Epithelial cell of prostate (primary cell): Measurements from ENCODE around the gene SERGEF.

Experiments
- DNase-seq: peaks from one replicate; pipeline ENCODE4 v3.0.0-alpha.2; 2011; ENCODE audit warnings: low read depth, low spot score
- H3K27ac ChIP-seq: fragments of 450-650 bp; 2 replicates; pipeline ENCODE4 v1.5.1; 2017; ENCODE audit warnings: mild to moderate bottlenecking

SERGEF gene

DNA sequence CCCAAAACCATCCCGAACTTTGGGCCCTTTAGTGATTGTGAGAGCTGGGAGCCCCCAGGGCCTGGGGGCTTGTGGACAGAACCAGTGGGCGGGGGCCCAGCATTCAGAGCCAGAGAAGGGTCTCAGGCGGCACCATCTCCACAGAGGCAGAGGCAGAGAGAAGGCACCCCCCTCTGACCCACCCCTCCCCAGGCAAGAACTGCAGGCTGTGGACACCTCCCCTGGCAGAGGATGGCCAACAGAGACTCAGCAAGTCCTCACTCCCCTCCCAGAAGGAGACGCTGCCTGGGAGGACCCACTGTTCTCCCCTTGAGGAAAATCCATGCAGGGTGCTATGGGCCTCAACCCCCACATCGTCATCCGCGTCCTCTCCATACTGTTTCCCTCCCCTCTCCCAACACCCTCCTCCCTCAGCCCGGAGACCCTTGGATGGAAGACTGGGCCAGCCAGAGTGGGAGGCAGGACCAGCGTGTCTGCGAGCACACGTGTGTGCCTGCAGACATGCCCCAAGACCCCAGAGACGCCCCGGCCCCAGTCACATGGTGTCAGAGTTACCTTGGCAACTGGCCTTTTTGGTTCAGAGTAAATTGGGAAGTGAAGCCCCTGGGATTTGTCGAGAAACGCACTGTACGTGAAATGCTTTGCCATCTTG is 235.6 kb downstream of the SERGEF start:
- no peak overlapping the region for H3K27ac ChIP-seq

GRCh38 chr11:17776212-17776875 is 236.5 kb downstream of the SERGEF start:
- no peak overlapping the region for H3K27ac ChIP-seq
- no peak for DNase-seq

More for the DNA sequence above, 235.6 kb downstream of the SERGEF start:
- DNase-seq = no peak

DNA sequence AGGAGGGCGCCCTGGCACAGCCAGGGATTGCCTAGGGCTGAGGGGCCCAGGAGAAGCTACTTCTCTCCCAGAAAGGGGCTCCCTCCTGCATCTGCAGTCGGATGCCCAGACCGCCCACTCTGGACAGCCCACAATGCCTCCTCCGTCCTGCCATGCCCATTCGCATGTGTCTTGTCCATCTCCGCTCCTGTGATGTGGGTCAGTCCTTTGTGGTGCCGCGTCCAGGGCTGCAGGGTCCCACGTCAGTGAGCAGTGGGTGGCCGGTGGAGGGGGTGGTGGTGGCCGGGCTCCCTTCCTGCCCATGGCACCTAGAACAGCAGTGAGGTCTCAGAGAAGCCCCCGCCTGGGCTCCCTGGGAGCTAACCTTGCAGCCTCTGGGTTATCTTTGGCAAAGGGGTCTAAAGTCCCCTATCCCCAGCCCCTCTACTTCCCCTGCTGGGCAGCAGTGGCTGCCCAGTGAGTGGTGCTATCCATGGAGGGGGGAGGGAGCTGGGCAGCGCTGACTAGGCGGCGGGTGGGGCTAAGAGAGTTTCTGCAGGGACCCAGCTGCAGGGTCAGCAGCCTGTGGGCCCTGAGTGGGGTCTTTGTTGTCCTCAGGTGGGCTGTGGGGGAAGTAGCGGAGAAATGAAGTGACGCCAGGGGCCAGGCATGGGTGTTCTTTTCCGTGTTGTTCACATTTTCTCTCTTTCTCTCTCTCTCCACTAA is 237.2 kb downstream of the SERGEF start:
- DNase-seq = no peak
- H3K27ac ChIP-seq = no peak overlapping the region

- H3K27ac ChIP-seq = no peak overlapping the region
- DNase-seq = no peak
Measured at GRCh38 chr11:17775035-17775348, 237.9 kb downstream of the SERGEF start.

DNA sequence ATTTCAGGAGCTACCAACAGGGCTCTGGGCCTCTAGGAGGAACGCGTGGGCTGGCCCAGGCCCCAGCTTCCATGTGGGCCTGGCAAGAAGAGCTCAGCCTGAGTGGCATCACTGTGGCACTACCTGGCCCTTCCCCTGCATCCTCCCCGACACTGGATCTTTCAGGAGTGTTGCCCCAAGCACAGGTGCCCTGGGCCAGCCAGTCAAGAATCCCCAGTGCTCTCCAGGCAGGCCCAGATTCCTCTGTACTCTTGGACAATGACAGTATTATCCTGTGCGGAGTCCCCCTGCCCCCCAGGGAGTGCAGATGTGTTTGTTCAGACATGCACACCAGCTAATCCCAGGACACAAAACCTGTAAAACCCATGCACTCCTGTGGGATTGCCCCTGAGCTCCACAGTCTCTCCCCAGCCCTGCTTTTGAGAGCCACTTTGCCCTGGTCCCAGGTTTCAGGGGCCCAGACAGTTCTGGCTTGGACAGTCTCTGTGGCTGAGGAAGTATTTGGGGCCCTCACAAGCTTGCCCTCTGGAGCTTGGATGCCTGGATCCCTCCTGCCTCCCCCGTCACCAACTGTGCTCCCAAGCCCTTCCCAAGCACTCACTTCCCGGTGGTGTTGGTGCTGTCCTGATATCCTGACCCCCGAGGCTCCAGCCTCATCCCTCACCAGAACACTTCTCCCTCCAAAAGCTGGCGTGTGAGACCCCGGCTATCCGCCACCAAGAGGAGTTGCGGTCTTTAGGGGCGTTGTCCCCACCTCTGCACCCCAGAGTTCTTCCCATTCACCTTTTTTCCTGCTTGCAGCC is 238.4 kb downstream of the SERGEF start:
- DNase-seq = no peak

DNA sequence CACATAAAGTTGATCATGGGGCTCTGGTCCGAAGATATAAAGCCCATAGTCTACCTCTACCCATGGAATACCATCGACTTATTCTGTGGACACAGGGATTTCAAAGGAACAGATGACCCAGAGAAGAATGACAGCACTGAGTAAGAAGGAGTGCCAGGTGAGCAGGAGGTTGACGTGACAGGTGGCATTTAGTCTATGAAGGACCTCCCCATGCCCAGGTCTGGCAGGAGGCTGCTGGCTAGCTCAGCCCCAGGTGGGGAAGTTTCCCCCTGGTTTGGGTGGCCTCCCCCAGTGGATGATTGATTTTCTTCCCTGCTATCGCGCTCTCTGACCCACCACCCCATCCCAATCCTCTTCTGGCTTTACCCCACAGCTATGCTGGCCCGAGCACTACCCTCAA is 239.2 kb downstream of the SERGEF start:
- H3K27ac ChIP-seq = no peak overlapping the region
- DNase-seq = no peak

More for the DNA sequence above, 238.4 kb downstream of the SERGEF start:
- no peak overlapping the region for H3K27ac ChIP-seq

DNA sequence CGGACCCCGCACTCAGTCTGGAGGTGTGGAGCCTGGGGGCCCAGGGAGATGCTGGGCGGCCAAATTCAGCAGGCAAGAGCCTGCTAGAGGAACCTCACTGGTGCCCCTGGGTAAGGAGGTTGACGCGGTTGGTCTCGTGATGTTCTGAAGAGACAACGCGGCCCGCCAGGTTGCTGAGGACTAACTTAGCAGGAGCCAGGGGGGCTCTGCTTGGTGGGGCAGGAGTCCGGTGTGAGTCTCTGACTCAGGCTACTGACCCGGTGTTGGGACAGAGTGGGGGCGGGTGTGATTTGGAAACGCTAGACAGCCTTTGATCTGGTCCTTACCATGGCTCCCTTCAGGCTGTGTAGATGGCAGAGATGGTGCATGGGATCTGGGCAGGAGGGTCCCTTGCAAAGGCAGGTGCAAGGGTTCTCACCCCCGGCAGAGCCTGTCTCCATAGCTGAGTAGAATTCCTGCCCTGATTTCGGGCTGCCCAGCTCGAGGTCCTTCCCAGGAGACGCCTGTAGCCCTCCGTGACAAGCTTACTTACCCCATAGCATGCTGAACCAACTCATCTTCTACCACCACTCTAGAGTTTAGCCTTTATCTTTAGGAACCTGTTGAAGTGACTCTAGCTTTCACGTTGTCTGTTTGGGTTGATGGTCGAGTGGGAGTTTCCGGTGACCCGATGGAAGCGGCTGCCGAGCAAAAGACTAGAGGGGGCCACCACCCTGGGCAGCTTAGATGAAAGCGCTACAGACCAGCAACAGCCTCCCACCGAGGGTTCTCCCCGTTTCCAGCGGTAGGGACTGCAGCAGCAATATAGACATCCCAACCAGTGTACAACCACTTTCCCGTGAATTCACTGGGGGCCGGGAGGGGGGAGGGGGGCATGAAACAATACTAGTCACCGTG is 239.9 kb downstream of the SERGEF start:
- no peak for DNase-seq
- no peak overlapping the region for H3K27ac ChIP-seq

- no peak overlapping the region for H3K27ac ChIP-seq
- DNase-seq = no peak
Measured at GRCh38 chr11:17771841-17772401, 240.9 kb downstream of the SERGEF start.

DNA sequence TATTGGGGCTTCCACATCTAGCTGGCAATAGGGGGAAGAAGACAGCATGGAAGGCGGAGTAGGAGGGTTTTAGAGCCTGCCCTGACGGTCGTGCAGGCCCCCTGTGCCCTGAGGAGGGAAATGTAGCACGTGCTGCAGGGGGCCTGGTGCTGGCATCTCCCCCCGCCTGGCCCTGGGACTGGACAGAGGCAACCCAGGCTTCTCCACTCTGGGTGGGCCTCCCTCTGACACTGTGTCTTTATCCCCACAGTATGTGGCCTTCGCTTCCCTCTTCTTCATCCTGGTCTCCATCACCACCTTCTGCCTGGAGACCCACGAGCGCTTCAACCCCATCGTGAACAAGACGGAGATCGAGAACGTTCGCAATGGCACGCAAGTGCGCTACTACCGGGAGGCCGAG is 241.4 kb downstream of the SERGEF start:
- H3K27ac ChIP-seq = no peak overlapping the region

DNA sequence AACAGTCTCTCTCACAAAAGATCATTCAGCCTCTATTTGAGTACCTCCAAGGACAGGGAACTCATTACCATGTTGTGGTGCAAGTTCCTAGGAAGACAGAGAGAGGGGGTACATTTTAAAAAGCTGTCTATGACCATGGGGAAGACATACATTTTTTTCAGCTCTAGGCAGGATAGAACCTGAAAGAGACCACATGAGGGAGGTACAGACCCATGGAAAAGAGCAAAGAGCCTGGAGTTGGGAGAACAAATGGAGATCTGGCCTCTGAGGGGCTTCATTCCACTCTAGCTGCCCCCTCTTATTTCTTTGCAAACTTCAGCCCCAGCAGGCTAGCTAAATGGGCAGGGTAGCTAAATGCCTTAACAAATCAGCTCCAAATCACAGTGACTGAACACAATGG is 241.9 kb downstream of the SERGEF start:
- no peak overlapping the region for H3K27ac ChIP-seq

More for the DNA sequence above, 241.4 kb downstream of the SERGEF start:
- DNase-seq = no peak

GRCh38 chr11:17770048-17770652 is 242.7 kb downstream of the SERGEF start:
- no peak overlapping the region for H3K27ac ChIP-seq
- no peak for DNase-seq

More for the DNA sequence above, 241.9 kb downstream of the SERGEF start:
- DNase-seq = no peak

- no peak for DNase-seq
- no peak overlapping the region for H3K27ac ChIP-seq
Measured at GRCh38 chr11:17769218-17769617, 243.6 kb downstream of the SERGEF start.

- no peak for DNase-seq
- H3K27ac ChIP-seq = no peak overlapping the region
Measured at GRCh38 chr11:17768547-17768946, 244.3 kb downstream of the SERGEF start.

DNA sequence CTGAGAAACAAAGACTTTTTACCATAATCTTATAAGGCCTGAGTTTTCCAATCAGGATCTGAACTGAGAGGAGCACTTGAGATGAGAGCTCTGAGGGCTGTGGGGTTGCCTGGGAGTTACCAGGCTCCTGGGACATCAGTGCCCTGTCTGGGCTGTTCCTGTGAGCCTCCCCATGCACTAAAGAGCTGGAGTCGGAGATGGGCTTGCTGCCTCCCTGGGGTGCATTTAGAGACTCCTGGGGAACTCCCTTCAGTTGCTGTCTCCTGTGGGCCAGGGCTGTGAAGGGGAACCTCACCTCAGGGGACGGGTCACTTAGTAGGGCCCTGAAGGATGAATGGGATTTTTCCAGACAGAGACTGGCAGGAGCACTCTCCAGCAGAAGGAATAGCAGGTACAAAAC is 244.9 kb downstream of the SERGEF start:
- no peak overlapping the region for H3K27ac ChIP-seq
- DNase-seq = no peak

GRCh38 chr11:17767301-17767885 is 245.5 kb downstream of the SERGEF start:
- no peak for DNase-seq
- H3K27ac ChIP-seq = no peak overlapping the region

DNA sequence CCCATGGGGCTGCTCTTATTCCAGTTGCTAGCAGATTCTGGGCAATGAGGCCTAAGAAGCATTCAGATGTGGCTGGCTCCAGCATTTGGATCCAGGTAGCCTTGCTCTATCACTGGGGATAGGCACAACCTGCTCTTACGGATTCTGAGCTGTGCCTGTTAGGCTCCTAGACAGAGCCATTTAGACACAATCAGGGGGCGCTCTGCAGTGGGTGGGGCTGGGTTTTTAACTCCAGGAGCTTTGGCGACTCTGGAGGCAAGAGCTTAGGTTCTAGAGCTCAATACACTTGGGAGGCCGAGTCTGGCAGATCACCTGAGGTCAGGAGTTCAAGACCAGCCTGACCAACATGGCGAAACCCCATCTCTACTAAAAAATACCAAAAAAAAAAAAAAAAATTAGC is 246.3 kb downstream of the SERGEF start:
- DNase-seq = no peak
- no peak overlapping the region for H3K27ac ChIP-seq

DNA sequence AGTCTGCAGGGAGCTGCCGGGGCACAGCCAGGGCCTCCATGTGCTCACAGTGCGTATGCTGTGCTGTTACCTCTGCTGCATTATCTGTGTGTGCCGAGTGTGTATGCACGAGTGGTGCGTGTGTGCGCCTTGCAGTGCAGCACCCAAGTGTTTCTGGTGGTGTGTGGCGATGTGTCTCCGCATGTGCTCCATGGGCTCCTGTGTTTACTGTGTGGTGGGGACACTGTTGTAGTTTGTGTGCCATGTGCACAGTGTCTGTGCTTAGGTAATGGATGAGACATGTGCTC is 246.8 kb downstream of the SERGEF start:
- no peak overlapping the region for H3K27ac ChIP-seq
- DNase-seq = no peak

DNA sequence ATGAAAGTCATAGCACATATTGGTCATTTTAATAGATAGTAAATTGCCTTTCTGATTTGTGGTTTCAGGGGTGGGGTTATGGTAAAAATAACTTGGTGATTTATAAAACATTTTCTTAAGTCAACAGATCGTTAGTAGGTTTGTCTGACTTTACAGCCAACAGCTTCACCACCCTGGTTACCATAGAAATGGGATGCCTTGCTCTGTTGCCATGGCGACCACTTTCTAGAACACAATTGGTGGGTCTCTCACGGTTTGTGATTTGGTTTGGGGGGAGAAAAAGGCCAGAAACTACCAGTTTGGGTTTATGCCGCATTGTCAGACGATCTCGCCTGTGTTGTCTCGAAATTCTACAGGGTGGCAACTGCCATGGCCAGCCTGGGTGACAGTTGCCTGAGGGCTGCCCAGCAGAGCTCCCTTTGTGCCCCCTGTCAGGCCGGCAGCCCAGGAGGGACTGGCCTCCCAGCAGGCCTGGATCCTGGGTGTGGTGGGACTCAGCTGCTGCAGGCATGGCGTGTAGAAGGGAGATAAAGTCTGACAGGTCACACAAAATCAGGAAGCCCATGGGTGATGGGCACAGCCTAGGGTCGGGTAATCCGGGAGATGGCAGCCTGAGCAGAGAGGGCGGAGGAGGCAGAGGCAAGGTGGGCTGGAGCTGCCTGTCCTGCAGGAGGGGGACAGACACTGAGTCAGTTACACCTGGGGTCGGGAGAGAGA is 247.3 kb downstream of the SERGEF start:
- no peak for DNase-seq
- H3K27ac ChIP-seq = no peak overlapping the region
